Stimulated activated naive CD4-positive, alpha-beta T cell (primary cell): Measurements from ENCODE around the gene TMEM94.
"Not testable (repeated sequence)": the region's sequence is repeated elsewhere in the genome, so short reads cannot be mapped to it uniquely, and the experiment has no call there.

Source experiments
- DNase-seq, 6 experiments: peaks; one replicate each; lab custom pipeline; 2025; lab: John Stamatoyannopoulos, UW

Gene TMEM94

DNA sequence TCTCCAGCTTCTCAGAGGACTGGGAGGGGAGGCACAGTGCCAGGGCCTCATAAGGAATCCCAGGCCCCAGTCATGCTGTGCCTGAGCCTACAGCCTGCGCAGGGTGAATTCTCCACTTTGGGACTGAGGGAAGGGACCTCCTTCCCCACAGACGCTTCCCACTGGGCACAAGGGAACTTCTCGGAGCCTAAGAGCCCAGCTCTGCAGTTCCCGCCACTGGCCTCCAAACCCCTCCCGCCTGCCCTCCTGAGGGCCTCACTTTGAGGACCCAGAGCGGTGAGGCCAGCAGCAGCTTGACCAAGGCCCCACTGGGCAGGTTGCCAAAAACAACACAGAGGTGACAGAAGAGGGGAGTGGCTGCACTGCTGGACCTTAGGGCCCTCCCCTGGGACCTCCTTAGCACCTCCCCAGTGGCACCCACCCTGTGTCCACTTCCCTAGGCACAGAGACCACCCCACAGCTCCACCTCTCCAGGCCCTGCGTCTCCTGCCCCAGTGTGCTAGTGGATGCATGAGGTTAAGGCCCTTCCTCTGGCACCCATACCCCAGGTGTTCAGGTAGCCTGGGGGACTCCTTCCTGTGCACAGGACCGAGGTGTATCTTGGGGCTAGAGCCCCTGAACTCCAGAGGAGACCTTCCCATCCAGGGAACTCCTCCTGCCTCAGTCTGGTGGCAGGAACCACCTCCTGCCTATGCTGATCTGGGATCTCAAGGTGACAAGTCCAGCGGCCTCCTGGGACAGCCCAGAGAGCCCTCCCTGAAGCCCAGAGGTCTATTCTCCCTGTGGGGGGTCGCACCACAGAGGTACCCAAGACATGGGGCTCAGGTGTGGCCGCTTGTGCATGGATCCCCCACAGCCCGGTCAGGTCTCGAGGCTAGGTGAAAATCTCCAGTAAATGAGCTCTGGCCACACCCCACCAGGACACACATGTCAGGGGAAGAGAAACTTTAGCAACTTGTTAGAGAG, 55.5 kb downstream of the TMEM94 start:
- DNase-seq, result no peak

DNA sequence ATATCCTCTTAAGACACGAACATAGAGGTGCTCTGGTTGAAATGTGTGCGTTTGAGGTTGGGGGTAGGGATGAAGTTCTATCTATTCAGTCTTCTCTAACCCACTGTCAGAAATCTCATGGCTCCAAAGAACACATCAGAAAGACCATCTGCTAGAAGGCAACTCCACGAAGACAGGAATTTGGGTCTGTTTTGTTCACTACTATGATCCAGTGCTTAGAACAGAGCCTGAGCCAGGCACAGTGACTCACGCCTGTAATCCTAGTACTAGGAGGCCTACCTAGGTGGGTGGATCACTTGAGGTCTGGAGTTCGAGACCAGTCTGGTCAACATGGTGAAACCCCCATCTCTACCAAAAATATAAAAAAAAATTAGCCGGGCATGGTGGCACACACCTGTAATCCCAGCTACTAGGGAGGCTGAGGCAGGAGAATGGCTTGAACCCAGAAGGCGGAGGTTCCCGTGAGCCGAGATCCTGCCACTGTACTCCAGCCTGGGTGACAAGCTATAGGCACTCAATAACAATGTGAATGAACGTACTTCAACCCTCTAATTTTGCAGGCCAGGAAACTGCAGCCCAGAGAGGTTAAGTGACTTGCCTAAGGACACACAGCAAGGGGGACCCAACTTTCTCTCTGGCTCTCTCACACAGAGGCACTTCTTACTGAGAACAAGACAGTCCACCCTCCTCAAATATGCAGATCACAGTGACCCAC, 56.6 kb downstream of the TMEM94 start:
- DNase-seq, result no peak

DNA sequence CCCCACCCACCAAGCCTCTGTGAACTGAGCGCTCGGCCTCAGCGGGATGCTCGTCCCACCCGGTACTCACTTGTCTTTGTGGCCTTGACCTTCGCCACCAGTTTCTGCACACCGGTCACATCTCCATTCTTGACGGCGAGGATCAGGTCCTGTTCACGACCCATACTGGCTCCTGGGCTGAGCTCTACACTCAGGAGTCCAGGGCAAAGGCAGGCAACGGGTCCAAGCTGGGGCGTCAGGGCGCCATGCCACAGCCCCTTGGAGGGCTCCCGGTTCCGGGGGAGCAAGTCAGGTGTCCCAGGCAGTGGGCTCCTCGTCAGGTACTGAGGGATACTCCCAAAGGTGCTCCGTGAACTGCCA, 57.2 kb downstream of the TMEM94 start:
- DNase-seq, result no peak

DNA sequence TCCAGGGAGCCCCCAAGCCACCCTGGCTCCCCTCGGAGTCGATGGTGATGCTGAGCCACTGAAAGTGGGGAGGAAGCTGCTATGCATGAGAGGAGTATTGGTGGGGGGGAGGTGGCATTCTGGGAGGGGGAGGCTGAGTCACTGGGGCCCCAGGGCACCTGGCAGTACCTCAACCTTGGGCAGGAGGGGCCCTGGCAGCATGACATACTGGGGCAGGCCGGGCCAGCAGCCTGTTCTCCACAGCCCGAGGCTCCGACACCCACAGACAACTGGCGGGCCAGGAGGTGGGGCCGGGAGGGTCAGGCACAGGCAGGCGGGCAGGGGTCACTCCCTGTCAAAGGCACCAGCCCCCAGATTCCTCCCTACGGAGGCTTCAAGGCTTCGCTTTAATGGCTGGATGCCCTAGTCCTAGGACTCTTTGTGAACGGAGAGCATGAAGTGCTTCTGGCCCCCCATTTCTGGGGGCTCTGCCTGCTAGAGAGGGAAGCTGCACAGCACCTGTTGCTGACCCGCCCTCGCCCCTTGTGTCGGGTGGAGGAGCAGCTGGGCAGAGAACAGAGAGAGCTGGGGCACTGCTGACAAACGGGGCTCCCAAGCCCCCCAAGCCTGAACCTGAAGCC, 58.0 kb downstream of the TMEM94 start:
- no peak for DNase-seq

DNA sequence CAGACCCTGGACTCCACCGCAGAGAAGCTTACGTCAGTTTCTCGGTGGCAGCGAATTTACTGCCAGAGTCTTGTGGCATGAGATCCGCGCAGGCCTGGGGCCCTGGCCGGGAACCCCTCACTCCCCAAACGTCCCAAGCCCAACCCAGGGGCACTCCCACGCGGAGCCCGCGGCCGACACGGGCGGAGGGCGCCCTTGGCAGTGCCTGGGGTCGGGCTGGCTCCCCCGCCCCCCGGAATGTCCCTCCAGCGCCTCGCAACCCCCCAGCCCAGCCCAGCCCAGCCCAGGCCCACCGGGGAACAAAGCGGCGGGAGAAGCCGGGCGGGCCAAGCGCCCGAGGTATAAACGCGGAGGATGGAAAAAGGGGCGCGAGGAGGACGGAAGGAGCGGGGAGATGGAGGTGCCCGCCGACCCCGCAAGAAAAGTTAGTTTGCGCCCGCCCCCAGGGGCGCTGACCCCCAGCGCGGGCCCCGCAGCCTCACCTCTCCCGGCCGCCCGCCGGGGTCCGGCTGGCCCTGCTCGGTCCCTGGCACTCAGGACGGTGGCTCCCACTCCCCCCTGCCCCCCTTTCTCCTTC, 58.6 kb downstream of the TMEM94 start:
- DNase-seq, result no peak

DNA sequence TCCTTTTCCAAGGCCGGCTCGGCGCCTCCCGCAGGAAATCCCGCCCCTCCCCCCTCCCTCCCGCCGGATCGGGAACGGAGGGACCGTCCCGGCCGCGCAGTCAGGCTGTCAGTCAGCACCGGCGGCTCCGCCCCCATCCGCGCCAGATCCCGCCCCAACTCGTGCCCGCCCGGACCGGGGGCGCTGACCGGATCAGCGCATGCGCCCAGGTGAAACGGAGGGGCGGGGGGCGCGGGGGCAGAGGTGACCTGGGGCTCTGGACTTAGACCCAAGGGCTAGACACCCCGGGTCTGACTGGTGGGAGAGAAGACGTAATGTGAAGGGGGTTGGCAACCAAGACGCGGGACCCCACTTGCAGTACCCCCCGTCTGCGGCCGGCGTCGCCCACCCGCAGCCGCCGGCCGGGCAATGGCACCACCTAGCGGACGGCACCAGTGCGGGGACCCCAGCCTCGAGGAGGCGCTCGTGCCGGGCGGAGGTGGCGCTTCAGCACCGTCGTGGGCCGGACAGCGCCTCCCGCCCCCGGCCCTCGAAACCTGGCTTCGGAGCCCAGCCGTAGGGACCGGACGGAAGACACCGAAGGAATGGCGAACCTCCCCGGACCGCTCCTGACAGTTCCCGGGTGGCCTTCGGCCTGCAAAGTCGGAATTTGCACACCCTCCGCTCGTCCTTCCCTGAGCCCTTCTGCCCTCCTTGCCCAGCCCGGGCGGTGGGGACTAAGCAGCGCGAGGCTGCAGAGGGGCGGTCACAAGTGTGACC, 59.2 kb downstream of the TMEM94 start, which contains the start of gene CASKIN2:
TSS of gene CASKIN2 (minus strand) at position 42 of the 759 bp plus-strand sequence. CDS start 1,733 bp downstream, outside the sequence.
- peak; percentile 38 to 87 (median 72) for DNase-seq

DNA sequence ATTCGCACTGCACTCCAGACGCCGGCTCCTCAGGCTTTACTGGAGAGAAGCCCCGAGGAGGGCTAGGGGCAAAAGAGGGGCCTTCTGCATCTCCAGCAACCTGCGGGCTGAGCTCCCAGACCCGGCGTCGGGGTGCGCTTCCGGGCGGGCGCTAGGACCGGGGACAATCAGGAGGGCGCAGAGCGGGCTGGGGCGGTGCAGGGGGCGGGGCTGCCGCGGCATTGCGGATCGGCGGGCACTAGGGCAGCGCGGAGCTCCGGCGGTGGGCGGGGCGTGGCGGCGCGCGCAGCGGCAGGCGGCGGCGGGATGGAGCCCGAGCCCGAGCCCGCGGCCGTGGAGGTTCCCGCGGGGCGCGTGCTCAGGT, 59.8 kb downstream of the TMEM94 start, which contains the start of gene TSEN54:
TSS of gene TSEN54 (plus strand) at position 274 of the 364 bp plus-strand sequence. CDS start at position 307, 33 bp downstream.
- peak; percentile 87 to 94 (median 90) for DNase-seq

DNA sequence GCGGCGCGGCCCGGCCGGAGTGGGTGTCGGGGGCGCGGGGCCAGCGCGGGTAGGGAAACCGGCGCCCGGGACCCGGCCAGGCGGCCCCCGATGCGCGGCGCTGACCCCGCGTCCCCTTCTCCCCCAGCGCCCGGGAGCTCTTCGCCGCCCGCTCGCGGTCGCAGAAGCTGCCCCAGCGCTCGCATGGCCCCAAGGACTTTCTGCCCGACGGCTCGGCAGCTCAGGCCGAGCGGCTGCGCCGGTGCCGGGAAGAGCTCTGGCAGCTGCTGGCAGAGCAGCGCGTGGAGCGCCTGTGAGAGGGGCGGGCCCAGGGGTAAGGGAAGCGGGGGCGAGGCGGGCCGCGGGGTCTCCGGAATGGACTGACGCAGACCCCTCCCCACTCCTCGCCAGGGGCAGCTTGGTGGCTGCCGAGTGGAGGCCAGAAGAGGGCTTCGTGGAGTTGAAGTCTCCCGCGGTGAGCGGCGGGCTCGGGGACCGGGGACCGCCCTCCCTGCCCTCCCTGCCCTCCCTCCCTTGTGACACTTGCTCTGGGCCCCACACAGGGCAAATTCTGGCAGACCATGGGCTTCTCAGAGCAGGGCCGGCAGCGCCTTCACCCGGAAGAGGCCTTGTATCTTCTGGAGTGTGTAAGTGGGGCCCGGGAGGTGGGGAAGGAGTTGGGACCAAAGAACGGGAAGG, 60.3 kb downstream of the TMEM94 start:
- DNase-seq, result peak in 4 of 6 experiments; percentile 46 to 60 (median 49)

DNA sequence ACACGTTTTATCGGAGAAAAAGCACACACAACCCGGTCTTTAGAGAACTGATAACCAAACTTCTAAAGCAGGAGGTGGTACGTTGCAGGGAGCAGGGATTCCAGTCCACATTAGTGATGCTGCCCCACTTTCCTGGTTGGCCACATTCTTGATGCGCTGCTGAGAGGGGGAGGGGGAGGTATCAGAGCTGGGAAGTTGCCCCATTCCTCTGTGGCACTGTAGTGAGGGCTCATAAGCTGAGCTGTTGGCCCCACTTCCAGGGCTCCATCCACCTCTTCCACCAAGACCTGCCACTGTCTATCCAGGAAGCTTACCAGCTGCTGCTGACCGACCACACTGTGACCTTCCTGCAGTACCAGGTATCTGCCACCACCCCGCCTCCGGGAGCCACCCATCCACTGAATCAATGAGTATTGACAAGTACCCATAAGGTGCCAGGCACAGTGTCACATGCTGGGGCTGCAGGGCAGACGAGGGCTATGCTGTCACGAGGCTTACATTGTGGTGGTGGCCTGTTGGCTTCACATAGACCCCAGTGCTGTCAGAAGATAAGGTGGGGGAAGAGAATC, 60.9 kb downstream of the TMEM94 start:
- DNase-seq, result peak in 1 of 6 experiments; percentile 32

DNA sequence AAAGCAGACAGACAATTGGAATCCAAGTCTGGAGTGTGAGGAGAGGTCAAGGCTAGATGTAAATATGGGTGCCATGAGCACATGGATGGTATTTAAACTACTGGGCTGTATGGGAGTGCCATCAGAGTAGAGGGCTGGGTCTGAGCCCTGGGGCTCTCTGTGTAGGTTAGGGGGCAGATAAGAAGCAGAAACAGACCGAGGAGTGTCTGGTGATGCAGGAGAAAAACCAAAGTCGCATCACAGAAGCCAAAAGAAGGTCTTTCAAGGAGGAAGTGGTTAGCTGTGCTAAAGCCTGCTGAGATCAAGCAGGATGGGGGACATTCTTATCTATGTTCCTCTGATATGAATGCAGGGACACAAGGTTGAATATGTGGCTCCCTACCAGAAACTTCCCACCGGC, 61.8 kb downstream of the TMEM94 start:
- peak in 5 of 6 experiments; percentile 10 to 80 (median 75) for DNase-seq

DNA sequence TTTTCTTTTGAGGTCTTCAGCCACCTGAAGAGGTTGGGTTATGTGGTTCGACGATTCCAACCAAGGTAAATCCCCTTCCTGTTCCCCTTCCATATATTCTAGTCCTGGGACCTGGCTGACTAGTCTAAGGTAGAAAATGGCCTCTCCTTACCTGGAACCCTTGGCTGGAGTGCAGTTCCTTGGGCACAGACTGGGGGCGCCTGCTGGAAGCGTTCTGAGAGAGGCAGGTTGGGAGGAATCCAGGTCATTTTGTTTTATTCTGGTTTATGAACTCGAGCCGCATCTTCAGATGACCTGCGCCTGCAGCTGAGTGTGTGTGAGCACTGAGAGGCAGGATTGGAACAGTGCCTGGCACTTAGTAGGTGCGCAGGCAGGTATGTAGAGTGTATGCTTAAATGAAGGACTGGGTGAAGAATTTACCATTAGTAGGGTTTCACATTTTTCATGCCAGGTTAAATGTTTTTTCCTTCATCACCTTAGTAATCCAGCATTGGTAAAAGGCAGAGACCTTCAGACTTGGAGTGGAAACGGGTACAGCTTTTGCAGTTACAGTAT, 62.6 kb downstream of the TMEM94 start:
- no peak for DNase-seq

DNA sequence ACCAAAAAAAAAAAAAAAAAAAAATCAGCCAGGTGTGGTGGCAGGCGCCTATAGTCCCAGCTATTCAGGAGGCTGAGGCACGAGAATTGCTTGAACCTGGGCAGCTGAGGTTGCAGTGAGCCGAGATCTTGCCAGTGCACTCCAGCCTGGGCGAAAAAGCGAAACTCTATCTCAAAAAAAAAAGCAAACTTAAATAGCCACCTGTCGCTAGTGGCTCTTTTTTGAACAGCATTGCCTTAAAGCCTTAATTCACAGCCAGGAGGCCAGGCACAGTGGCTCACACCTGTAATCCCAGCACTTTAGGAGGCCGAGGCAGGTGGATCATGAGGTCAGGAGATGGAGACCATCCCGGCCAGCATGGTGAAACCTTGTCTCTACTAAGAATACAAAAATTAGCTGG, 64.0 kb downstream of the TMEM94 start:
- not testable (repeated sequence) for DNase-seq

DNA sequence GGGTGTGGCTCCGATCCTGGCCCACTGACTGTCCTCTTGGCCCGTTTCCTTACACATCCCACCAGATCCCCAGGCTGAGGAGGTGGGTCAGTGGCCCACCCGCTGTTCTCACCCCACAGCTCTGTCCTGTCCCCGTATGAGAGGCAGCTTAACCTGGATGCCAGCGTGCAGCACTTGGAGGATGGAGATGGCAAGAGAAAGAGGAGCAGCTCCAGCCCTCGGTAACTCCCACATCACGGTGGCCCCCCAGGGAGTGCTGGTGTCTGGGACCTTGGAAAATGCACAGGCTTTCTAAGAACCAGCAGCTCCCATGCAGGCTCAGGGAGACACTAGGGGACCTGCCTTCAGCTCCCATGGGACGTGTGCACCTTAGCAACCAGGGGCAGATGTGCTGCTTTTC, 64.9 kb downstream of the TMEM94 start:
- DNase-seq, result no peak

DNA sequence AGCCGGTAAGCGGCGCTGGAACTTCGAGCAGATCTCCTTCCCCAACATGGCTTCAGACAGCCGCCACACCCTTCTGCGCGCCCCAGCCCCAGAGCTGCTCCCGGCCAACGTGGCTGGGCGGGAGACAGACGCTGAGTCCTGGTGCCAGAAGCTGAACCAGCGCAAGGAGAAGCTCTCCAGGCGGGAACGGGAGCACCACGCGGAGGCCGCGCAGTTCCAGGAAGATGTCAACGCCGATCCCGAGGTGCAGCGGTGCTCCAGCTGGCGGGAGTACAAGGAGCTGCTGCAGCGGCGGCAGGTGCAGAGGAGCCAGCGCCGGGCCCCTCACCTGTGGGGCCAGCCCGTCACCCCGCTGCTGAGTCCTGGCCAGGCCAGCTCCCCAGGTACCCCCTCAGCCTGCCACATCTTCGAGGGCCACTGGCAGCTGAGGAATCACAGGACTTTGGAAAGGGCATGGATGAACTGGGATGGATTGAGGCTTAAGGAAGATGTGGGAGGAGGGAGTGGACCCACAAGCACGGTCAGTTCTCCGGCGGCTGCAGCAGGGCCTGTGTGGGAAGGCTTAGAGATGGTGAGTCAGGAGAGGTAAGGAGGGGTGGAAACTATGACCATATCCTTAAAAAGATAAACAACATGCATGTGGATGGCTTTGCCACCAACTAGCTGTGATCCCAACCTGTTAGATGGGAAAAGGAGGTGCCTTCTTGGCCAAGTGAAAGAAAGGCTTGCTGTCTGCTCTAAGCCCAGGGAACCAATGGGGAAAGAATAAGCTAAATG, 65.7 kb downstream of the TMEM94 start:
- no peak for DNase-seq

DNA sequence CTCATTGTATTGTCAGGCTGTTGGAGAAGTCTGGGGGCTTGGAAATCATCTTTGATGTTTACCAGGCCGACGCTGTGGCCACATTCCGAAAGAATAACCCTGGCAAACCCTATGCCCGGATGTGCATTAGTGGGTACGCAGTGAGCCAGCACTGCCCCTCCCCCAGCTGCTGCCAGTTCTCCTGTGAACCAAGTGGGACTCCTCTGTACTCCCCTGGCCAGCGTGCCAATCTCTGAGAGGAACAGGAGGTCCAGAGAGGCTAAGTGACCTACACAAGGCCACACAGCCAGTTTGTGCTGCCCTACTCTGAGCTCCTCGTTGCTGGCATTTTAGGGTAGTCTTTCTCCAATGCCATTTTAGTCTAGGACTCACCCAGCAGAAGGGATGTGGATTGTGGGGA, 67.2 kb downstream of the TMEM94 start:
- no peak for DNase-seq

DNA sequence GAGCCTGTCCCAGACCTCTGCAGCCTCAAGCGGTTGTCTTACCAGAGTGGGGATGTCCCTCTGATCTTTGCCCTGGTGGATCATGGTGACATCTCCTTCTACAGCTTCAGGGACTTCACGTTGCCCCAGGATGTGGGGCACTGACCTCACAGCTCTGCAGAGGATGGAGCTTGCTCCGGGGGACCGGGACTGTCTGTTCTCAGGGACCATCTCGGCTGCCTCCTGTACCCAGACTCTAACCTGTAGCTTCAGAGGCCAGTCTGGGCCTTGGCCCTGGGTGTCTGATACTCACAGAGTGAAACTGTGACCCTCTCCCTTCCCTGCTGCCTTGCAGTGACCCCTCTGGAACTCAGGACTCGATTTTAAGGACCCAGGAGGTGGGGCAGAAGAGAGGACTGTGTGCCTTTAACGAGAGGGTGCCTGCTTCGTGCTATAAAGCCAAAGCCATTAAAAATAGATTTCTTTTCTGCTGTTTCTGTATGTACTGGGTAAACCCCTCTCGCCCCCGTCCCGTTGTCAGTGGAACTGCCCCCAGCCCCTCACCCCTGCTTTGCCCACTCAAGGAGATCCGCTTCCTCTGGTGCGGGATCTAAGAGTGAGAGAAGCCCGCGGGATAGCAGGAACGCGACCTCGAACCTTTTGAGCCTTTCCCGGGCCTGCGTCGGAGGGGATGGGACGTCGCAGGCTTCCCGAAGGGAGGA, 68.0 kb downstream of the TMEM94 start:
- no peak for DNase-seq

DNA sequence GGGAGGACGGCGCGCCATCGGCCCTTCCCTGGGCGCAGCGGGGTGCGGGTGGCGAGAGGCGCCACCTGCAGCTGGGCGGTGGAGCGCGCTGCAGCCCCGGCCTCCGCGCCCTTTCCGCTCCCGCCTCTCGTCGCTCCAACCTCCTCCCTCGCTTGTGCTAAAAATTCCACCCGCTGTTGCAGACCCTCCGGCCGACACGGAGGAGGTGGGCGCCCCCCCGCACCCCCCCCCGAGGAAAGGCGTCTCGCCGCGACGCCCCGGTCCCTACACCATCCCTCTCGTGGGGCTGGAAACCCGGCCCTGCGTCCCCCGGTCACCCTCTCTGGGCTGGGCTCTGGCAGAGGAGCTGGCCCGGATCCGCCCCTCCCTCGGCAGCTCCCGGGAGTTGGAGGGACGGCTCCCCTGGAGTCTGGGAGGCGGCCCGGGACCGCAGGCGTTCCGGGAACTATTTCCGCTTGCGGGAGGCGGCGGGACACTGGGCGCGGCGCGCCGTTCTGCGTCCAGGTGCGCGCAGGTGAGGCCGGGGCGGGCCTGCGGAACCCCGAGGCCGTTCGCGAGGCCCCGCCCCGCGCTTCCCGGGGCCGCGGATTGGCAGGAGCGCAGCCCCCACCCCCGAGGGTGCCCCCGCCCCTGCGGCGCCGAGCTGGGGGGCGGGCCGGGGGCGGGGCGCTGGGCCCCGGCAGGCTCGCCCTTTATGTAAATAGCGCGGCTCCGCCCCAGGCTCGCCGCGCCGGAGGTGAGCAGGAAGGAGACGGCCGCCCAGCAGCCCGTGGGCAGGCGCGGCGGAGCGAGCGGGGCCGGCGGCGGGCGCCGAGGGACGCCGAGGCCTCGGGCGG, 68.8 kb downstream of the TMEM94 start, which contains the start of gene LLGL2:
TSS of gene LLGL2 (plus strand) at position 728 of the 836 bp plus-strand sequence. CDS start 17,730 bp downstream, outside the sequence.
- peak; percentile 78 to 91 (median 80) for DNase-seq
